Heart right ventricle (tissue), 16 donors: ENCODE measurements around the gene CCAR1. TPM values are rescaled to one million over a fixed set of nuclear protein-coding genes. Genes with fewer than 3 reads are reported as not detected.
A peak's percentile ranks its signal among the peaks of the same experiment; 100 is the strongest.
"Not testable (repeated sequence)": the region's sequence is repeated elsewhere in the genome, so short reads cannot be mapped to it uniquely, and the experiment has no call there.

Experiments
- ATAC-seq, 8 donors: fragments of 200-7000 bp; cut with Tn5 transposase; one replicate each; pipeline ENCODE4 v1.9.1; 2020; ENCODE audit warnings: mild to moderate bottlenecking in 8 of 8, moderate library complexity in 8 of 8, moderate number of reproducible peaks in 1 of 8
- DNase-seq, 2 donors: peaks; one replicate each; pipeline ENCODE4 v3.0.0-alpha.2; 2020
- H3K27ac ChIP-seq, 10 donors: fragments of 200-600 bp; sonication (generic) in 2 of 10; one replicate each; pipeline versions ENCODE4 v1.5.0 to v1.8.0; 2020 to 2022; ENCODE audit warnings: mild to moderate bottlenecking in 3 of 10
- H3K27me3 ChIP-seq, 7 donors: fragments of 200-600 bp; one replicate each; pipeline ENCODE4 v1.8.0; 2021 to 2022; ENCODE audit warnings: mild to moderate bottlenecking in 2 of 7
- H3K36me3 ChIP-seq, 9 donors: fragments of 200-600 bp; sonication (generic) in 1 of 9; one replicate each; pipeline versions ENCODE4 v1.5.0 to v1.8.0; 2020 to 2022; ENCODE audit warnings: mild to moderate bottlenecking in 2 of 9
- H3K4me1 ChIP-seq, 9 donors: fragments of 200-600 bp; sonication (generic) in 1 of 9; one replicate each; pipeline versions ENCODE4 v1.5.0 to v1.8.0; 2020 to 2022; ENCODE audit warnings: mild to moderate bottlenecking in 4 of 9
- H3K4me3 ChIP-seq, 10 donors: fragments of 200-600 bp; sonication (generic) in 2 of 10; one replicate each; pipeline versions ENCODE4 v1.5.0 to v1.8.0; 2020 to 2022; ENCODE audit warnings: mild to moderate bottlenecking in 7 of 10, moderate library complexity in 2 of 10
- H3K9me3 ChIP-seq, 11 donors: fragments of 200-600 bp in 10 of 11; sonication (generic) in 2 of 11; one replicate each; pipeline versions ENCODE4 v1.5.0 to v1.8.0; 2013 to 2022; ENCODE audit warnings: mild to moderate bottlenecking in 2 of 11, control low read depth in 1 of 11, moderate library complexity in 1 of 11
- WGBS, 2 donors: extraction: QIAGEN DNeasy Blood & Tissue Kit; methylation state at CpG; one replicate each; pipeline ENCODE4 v1.1.7; 2013; ENCODE audit warnings: inconsistent platforms in 1 of 2; 5-methylcytosine and 5-hydroxymethylcytosine counted together
- intact Hi-C, 10 donors: fragments of 100-400 bp; cut with DNase I; formaldehyde crosslinking; loops; one replicate each; pipeline versions ENCODE4 v1.11.1 to v1.14.2; 2022
- polyA plus RNA-seq, 2 donors: library from polyadenylated mRNA; stranded (reverse); fragments of 200-250 nt; gene quantifications; one replicate each; pipeline ENCODE4 v1.2.3, GENCODE V29; 2013
- total RNA-seq, 10 donors: library from RNA; stranded (reverse); fragmentation: NEBNext Ultra II Directional in 3 of 10; extraction: Animal tissue kit (Norgen Biotek cat#: 25700) in 3 of 10; gene quantifications; one replicate each; pipeline versions ENCODE4 v1.2.1 to v1.2.4, GENCODE V29; 2021 to 2023
- TF ChIP-seq, protein P1 (sequence below), 9 donors: fragments of 200-600 bp; sonication (generic) in 2 of 9; IDR thresholded peaks; one replicate each; pipeline versions ENCODE4 v1.5.0 to v1.8.0; 2021 to 2022; ENCODE audit warnings: antibody characterized with exemption in 9 of 9, mild to moderate bottlenecking in 5 of 9, moderate library complexity in 1 of 9
- donor health status: Arrhythmogenic right ventricular cardiomyopathy.
- donor health status: ischemic (EF 13 %, LVEDD 7.1; RV severe dilation, severe dysfunction).
- donor health status: healthy with polysubstance abuse.
- donor health status: DM: no; HTN: yes; CAD: no.
- donor health status: DM: no; HTN: no; CAD: no.
- donor health status: ischemic (EF 25% LVEDD 6.9; RV normal size, moderate dysfunction).
- donor health status: ischemic (EF 25% LVEDD 5.7; RV mildly dilated, moderate dysfunction).
- donor health status: healthy.
- donor health status: DM: yes; HTN: yes; CAD: no.
- donor health status: Ischemic cardiomyopathy.
- donor health status: ischemic (EF 35%, LVEDD 5.7; RV mildly dilated, moderate dysfunction).
- donor health status: nonischemic (EF 11% LVEDD 7.7; RV severe dilation, severe dysfunction).
- donor health status: DM: yes; HTN: yes; CAD: no.
- donor health status: PGD.
- donor health status: ischemic (EF 29% LVEDD 5.4; RV normal size, mild dysfunction).
- donor health status: nonischemic (EF 23%, LVEDD 6.1; RV moderate dilation, normal function).

Gene CCAR1
- total and polyA plus RNA-seq, 12 donors = 23.5 to 62.3 (median 30.5) TPM

DNA sequence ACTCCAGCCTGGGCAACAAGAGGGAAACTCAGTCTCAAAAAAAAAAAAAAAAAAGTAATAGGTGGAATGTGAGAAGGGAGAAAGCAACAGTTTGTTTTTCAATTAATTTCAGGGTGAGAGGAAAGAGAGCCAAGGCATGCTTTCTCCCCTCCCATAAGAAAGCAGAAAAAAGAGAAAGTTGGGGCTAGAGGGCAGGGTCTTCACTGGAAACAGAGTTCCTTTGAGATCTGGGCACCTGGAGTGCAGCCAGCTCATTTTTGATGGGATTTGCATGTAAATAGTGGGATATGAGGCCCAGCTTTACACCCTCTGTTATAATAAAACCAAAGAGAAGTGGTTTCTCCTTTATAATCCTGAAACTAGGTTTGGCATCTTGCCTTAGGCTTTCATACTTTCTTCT, 92.5 kb downstream of the CCAR1 start:
- DNase-seq = no peak
- Histone ChIP-seq H3K4me3 (no peak overlapping the region), H3K9me3 (no peaks in the 10 kb centered on the region), H3K4me1 (no peaks in the 10 kb centered on the region), H3K27ac (no peak overlapping the region), H3K36me3 (no peaks in the 10 kb centered on the region), H3K27me3 (no peaks in the 10 kb centered on the region)
- ATAC-seq = no peak
- intact Hi-C loops = no loop called here
- TF ChIP-seq, protein P1, sequence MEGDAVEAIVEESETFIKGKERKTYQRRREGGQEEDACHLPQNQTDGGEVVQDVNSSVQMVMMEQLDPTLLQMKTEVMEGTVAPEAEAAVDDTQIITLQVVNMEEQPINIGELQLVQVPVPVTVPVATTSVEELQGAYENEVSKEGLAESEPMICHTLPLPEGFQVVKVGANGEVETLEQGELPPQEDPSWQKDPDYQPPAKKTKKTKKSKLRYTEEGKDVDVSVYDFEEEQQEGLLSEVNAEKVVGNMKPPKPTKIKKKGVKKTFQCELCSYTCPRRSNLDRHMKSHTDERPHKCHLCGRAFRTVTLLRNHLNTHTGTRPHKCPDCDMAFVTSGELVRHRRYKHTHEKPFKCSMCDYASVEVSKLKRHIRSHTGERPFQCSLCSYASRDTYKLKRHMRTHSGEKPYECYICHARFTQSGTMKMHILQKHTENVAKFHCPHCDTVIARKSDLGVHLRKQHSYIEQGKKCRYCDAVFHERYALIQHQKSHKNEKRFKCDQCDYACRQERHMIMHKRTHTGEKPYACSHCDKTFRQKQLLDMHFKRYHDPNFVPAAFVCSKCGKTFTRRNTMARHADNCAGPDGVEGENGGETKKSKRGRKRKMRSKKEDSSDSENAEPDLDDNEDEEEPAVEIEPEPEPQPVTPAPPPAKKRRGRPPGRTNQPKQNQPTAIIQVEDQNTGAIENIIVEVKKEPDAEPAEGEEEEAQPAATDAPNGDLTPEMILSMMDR (IDR thresholded peaks at IDR 0.05) = no peak

DNA sequence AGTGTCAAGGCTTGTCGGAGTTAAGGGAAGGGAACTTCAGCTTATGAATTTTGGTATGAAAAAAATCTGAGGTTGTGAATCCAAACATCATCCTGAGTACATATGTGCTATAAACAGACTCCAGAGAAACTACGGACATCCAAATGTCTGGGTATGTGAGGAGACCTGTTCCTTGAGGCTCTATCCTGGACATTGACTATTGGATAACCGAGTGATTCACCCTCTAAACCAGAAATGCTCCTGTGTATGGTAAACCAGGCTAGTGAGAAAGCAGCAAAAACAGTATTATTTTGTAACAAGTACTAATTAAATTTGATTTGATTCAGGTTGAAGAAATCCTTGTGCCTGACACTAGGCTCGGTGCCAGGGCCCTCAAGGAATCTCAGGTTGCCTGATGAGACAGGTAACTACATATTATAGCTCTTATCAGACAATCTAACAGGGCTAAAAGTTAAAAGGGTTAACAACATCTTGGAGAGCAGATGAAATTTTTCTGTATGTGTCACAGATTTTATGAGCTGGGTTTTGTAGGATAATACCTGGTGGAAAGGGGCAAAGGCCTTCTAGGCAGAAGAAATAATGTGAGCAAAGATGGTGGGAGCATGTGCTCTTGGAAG, 95.9 kb downstream of the CCAR1 start:
- Histone ChIP-seq H3K27ac (no peak overlapping the region), H3K27me3 (peaks cover 0 to 4% (median 0%) of the 10 kb centered on the region in 7 donors), H3K4me3 (no peak overlapping the region), H3K9me3 (no peaks in the 10 kb centered on the region), H3K36me3 (no peaks in the 10 kb centered on the region), H3K4me1 (no peaks in the 10 kb centered on the region)
- ATAC-seq = no peak
- WGBS, 2 donors = 69 to 70% methylated on average over 4 of the region's 4 CpGs
- intact Hi-C loops = no loop called here
- DNase-seq = no peak
- TF ChIP-seq, protein P1 (IDR thresholded peaks at IDR 0.05) = no peak

DNA sequence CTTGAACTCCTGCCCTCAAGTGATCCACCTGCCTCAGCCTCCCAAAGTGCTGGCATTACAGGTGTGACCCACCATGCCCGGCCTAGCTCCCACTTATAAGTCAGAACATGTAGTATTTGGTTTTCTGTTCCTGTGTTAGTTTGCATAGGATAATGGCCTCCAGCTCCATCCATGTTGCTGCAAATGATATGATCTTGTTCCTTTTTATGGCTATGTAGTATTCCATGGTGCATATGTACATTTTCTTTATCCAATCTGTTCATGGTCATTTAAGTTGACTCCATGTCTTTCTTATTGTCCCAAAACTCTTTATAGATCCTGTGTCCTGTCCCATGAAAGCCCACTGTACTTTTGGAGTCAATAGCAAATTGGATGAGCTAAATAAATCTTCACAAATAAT, 99.3 kb downstream of the CCAR1 start:
- H3K4me3 ChIP-seq, H3K36me3 ChIP-seq, H3K27ac ChIP-seq, ATAC-seq, DNase-seq, H3K4me1 ChIP-seq, H3K9me3 ChIP-seq: not testable (repeated sequence)
- 91 to 100% methylated on average over 1 of the region's 1 CpG for WGBS, 2 donors
- intact Hi-C loops = loop anchor here in 1 of 10 donors (10.0 kb wide), 1 partner anchor 74 kb away; no protein-coding TSS in a partner anchor
- peaks cover 0 to 23% (median 1%) of the 10 kb centered on the region in 7 donors for H3K27me3 ChIP-seq

DNA sequence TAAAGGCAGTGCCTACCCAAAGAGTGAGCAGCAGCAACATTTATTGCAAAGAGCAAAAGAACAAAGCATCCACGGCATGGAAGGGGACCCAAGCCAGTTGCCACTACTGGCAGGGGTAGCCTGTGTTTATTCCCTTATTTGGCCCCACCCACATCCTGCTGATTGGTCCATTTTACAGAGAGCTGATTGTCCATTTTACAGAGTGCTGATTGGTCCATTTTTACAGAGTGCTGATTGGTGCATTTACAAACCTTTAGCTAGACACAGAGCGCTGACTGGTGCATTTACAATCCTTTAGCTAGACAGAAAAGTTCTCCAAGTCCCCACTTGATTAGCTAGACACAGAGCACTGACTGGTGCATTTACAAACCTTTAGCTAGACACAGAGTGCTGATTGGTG, 101.6 kb downstream of the CCAR1 start:
- 91 to 93% methylated on average over 2 of the region's 2 CpGs for WGBS, 2 donors
- ATAC-seq, H3K9me3 ChIP-seq, DNase-seq, H3K27ac ChIP-seq, H3K4me3 ChIP-seq, H3K4me1 ChIP-seq, H3K36me3 ChIP-seq: not testable (repeated sequence)
- H3K27me3 ChIP-seq = peaks cover 0 to 33% (median 16%) of the 10 kb centered on the region in 7 donors
- intact Hi-C loops = loop anchor here in 1 of 10 donors (10.0 kb wide), 1 partner anchor 72 kb away; no protein-coding TSS in a partner anchor

DNA sequence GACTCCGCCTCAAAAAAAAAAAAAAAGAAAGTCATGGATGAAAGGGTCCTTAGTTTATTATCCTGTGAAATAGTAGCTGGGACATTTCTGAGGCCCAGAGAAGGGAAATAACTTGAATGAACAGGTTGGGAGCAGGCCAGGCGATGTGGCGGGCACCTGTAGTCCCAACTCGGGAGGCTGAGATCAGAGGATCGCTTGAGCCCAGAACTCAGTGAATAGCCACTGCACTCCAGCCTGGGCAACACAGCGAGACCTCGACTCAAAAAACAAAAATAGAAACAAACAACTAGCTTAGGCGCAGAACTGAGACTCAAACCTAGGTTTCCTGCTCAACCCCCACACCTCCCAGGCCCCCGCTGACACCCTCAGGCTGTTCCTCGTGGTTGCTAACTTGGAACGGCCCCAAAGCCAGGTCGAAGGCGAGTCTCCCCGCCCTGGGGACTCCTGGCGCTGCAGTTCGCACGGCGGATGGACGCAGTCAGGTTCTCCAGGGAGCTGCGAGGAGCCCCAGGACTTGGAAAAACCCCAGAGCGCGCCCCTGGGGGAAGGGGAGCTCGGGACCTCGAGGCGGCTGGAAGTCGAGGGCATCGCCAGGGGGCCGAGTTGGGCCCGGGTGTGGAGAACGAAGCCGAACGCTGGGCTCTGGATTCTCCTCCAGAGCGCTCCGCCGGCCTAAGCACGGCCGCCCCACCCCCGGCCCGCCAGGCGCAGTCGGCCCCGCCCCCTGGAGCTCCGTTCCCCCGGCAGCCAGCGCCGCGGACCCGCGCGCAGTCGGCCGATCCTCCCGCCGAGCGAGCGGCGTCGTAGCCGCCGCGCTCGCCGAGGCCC, 105.9 kb downstream of the CCAR1 start, which contains the start of gene STOX1:
Gene STOX1, plus strand, starts transcription at position 768 of the 828 bp plus-strand sequence. CDS start 93 bp downstream, outside the sequence.
- DNase-seq = peak; percentile 34 to 64

DNA sequence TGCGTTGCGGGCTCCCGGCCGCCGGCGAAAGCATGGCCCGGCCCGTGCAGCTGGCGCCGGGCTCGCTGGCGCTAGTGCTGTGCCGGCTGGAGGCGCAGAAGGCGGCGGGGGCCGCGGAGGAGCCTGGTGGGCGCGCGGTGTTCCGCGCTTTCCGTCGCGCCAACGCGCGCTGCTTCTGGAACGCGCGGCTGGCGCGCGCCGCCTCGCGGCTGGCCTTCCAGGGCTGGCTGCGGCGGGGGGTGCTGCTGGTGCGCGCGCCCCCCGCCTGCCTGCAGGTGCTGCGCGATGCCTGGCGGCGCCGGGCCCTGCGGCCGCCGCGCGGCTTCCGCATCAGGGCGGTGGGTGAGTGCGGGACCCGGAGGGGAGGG, 106.5 kb downstream of the CCAR1 start:
- H3K9me3 ChIP-seq, DNase-seq, H3K36me3 ChIP-seq, H3K27ac ChIP-seq: not testable (repeated sequence)
- peak overlapping the region in 9 of 10 donors; percentile 52 to 74 (median 62) for H3K4me3 ChIP-seq
- H3K27me3 ChIP-seq = peaks cover 0 to 32% (median 16%) of the 10 kb centered on the region in 7 donors
- peaks cover 0 to 11% (median 4%) of the 10 kb centered on the region in 9 donors for H3K4me1 ChIP-seq
- WGBS, 2 donors = 3% methylated on average over 8 to 14 of the region's 58 CpGs
- ATAC-seq = peak in 3 of 8 donors; percentile 28 to 35 (median 31)
- intact Hi-C loops = loop anchor here in 1 of 10 donors (10.0 kb wide), 1 partner anchor 67 kb away; no protein-coding TSS in a partner anchor

More for the DNA sequence above, 105.9 kb downstream of the CCAR1 start, which contains the start of gene STOX1:
- 6 to 7% methylated on average over 58 to 63 of the region's 63 CpGs for WGBS, 2 donors
- Histone ChIP-seq H3K4me3 (peak within 1 kb of the TSS; percentile 34 to 74 (median 60)), H3K4me1 (peaks cover 0 to 11% (median 4%) of the 10 kb centered on the region in 9 donors), H3K27me3 (peaks cover 0 to 32% (median 16%) of the 10 kb centered on the region in 7 donors), H3K36me3 (no peaks in the 10 kb centered on the region), H3K27ac (peak within 1 kb of the TSS in 2 of 10 donors; percentile 28 to 52), H3K9me3 (no peaks in the 10 kb centered on the region)
- peak; percentile 54 to 83 (median 76) for ATAC-seq
- TF ChIP-seq, protein P1 (IDR thresholded peaks at IDR 0.05) = no peak
- intact Hi-C loops = loop anchor here in 1 of 10 donors (10.0 kb wide), 1 partner anchor 68 kb away; no protein-coding TSS in a partner anchor

DNA sequence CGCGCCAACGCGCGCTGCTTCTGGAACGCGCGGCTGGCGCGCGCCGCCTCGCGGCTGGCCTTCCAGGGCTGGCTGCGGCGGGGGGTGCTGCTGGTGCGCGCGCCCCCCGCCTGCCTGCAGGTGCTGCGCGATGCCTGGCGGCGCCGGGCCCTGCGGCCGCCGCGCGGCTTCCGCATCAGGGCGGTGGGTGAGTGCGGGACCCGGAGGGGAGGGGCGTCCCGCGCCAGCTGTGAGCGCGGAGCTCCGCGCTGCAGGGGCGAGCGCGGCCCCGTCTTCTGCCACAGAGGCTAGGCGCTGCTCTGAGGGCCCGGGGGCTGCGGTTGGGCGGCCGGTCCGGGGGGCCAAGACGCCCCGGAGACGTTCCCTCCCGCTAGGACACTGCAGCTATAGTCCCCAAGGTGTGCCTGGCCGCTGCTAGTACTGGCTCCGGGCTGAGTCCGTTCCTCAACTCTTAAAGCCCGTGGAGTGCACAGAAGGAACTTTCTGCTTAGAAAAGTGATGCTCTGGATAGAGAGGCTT, 107.1 kb downstream of the CCAR1 start:
- H3K27ac ChIP-seq, H3K36me3 ChIP-seq, H3K9me3 ChIP-seq, DNase-seq: not testable (repeated sequence)
- Histone ChIP-seq H3K27me3 (peaks cover 0 to 32% (median 15%) of the 10 kb centered on the region in 7 donors), H3K4me3 (peak overlapping the region in 9 of 10 donors; percentile 30 to 53 (median 45)), H3K4me1 (peaks cover 0 to 11% (median 4%) of the 10 kb centered on the region in 9 donors)
- intact Hi-C loops = loop anchor here in 1 of 10 donors (10.0 kb wide), 1 partner anchor 67 kb away; no protein-coding TSS in a partner anchor
- ATAC-seq = peak in 4 of 8 donors; percentile 21 to 59 (median 49)
- 1% methylated on average over 27 to 30 of the region's 59 CpGs for WGBS, 2 donors
